H9 (cell line): ENCODE measurements around the gene NYAP2. TPM values are rescaled to one million over a fixed set of nuclear protein-coding genes. Genes with fewer than 3 reads are reported as not detected.

Source experiments
- DNase-seq: peaks from one replicate; pipeline ENCODE4 v3.0.0-alpha.2; 2017
- H2AFZ ChIP-seq: one replicate; pipeline ENCODE4 v1.6.1; 2013; ENCODE audit warnings: mild to moderate bottlenecking, low read length, control low read depth, moderate library complexity
- H2AK5ac ChIP-seq: 2 replicates; pipeline ENCODE4 v1.6.1; 2013; ENCODE audit warnings: low read length, control low read depth, mixed read lengths; ENCODE audit not compliant: insufficient read length
- H2BK120ac ChIP-seq: one replicate; pipeline ENCODE4 v1.6.1; 2013; ENCODE audit warnings: low read depth, mild to moderate bottlenecking, low read length, control low read depth, inconsistent platforms; ENCODE audit not compliant: poor library complexity, severe bottlenecking
- H2BK12ac ChIP-seq: 2 replicates; pipeline ENCODE4 v1.6.1; 2013; ENCODE audit warnings: low read length, control low read depth, mixed read lengths, low read depth; ENCODE audit not compliant: insufficient read length
- H2BK15ac ChIP-seq: 2 replicates; pipeline ENCODE4 v1.6.1; 2013; ENCODE audit warnings: low read depth, low read length, control low read depth
- H2BK20ac ChIP-seq: one replicate; pipeline ENCODE4 v1.6.1; 2013; ENCODE audit warnings: low read depth, mild to moderate bottlenecking, low read length, control low read depth, inconsistent platforms; ENCODE audit not compliant: poor library complexity, severe bottlenecking
- H2BK5ac ChIP-seq: 2 replicates; pipeline ENCODE4 v1.6.1; 2013; ENCODE audit warnings: low read length, control low read depth, mixed read lengths; ENCODE audit not compliant: insufficient read length
- H3K14ac ChIP-seq: 2 replicates; pipeline ENCODE4 v1.6.1; 2013; ENCODE audit warnings: low read length, control low read depth; ENCODE audit not compliant: insufficient read depth
- H3K18ac ChIP-seq: 2 replicates; pipeline ENCODE4 v1.6.1; 2013; ENCODE audit warnings: low read depth, mild to moderate bottlenecking, mixed read lengths, low read length, control low read depth; ENCODE audit not compliant: insufficient read length
- H3K23ac ChIP-seq: 2 replicates; pipeline ENCODE4 v1.6.1; 2013; ENCODE audit warnings: low read length, control low read depth, mixed read lengths, low read depth; ENCODE audit not compliant: insufficient read length
- H3K23me2 ChIP-seq: 2 replicates; pipeline ENCODE4 v1.6.1; 2013; ENCODE audit warnings: low read depth, mild to moderate bottlenecking, mixed read lengths, low read length, control low read depth; ENCODE audit not compliant: insufficient read length, poor library complexity, severe bottlenecking
- H3K27ac ChIP-seq: 2 replicates; pipeline ENCODE4 v1.5.1; 2013; ENCODE audit warnings: low read length, control low read depth, mixed read lengths, low read depth; ENCODE audit not compliant: insufficient read length
- H3K27me3 ChIP-seq: 2 replicates; pipeline ENCODE4 v1.6.1; 2013; ENCODE audit warnings: low read length, control low read depth, inconsistent platforms; ENCODE audit not compliant: insufficient read depth
- H3K4ac ChIP-seq: 2 replicates; pipeline ENCODE4 v1.6.1; 2013; ENCODE audit warnings: low read depth, mild to moderate bottlenecking, control low read depth, inconsistent platforms, low read length, moderate library complexity
- H3K4me1 ChIP-seq: 2 replicates; pipeline ENCODE4 v1.6.1; 2013; ENCODE audit warnings: low read length, control low read depth, inconsistent platforms; ENCODE audit not compliant: insufficient read depth
- H3K4me2 ChIP-seq: 2 replicates; pipeline ENCODE4 v1.6.1; 2013; ENCODE audit warnings: low read length, control low read depth, mixed read lengths; ENCODE audit not compliant: insufficient read length, insufficient read depth
- H3K56ac ChIP-seq: 2 replicates; pipeline ENCODE4 v1.6.1; 2013; ENCODE audit warnings: low read depth, mild to moderate bottlenecking, mixed read lengths, low read length, control low read depth; ENCODE audit not compliant: insufficient read length
- H3K79me1 ChIP-seq: 2 replicates; pipeline ENCODE4 v1.6.1; 2013; ENCODE audit warnings: low read depth, mild to moderate bottlenecking, moderate library complexity, low read length, control low read depth, inconsistent platforms; ENCODE audit not compliant: insufficient read depth, poor library complexity, severe bottlenecking
- H3K79me2 ChIP-seq: 2 replicates; pipeline ENCODE4 v1.6.1; 2013; ENCODE audit warnings: low read length, control low read depth, inconsistent platforms; ENCODE audit not compliant: insufficient read depth
- H3K9ac ChIP-seq: 2 replicates; pipeline ENCODE4 v1.6.1; 2013; ENCODE audit warnings: low read length, control low read depth, mixed read lengths; ENCODE audit not compliant: insufficient read length; ENCODE audit errors: extremely low read depth
- H3K9me3 ChIP-seq: one replicate; pipeline ENCODE4 v1.6.1; 2013; ENCODE audit warnings: low read depth, low read length, inconsistent platforms; ENCODE audit not compliant: control insufficient read depth
- H3T11ph ChIP-seq: one replicate; pipeline ENCODE4 v1.6.1; 2013; ENCODE audit warnings: mild to moderate bottlenecking, low read length, control low read depth, inconsistent platforms
- H4K20me1 ChIP-seq: one replicate; pipeline ENCODE4 v1.6.1; 2013; ENCODE audit not compliant: control insufficient read depth, insufficient read length, insufficient read depth
- H4K5ac ChIP-seq: 2 replicates; pipeline ENCODE4 v1.6.1; 2013; ENCODE audit warnings: low read depth, mild to moderate bottlenecking, mixed read lengths, low read length, control low read depth; ENCODE audit not compliant: insufficient read length
- H4K8ac ChIP-seq: replicated peaks from 2 replicates; pipeline ENCODE4 v1.6.1; 2013; ENCODE audit warnings: low read length, control low read depth, mixed read lengths, low read depth; ENCODE audit not compliant: insufficient read length
- H4K91ac ChIP-seq: 2 replicates; pipeline ENCODE4 v1.6.1; 2013; ENCODE audit warnings: low read depth, mild to moderate bottlenecking, moderate library complexity, mixed read lengths, low read length, control low read depth; ENCODE audit not compliant: insufficient read length
- H3K27ac Mint-ChIP-seq, 3 experiments: 2 replicates in 2 of 3; 3 replicates in 1 of 3; pipeline ENCODE4 v1.8.0; 2020 to 2021; ENCODE audit warnings: mixed read lengths in 3 of 3, mild to moderate bottlenecking in 1 of 3, moderate library complexity in 1 of 3
- H3K27me3 Mint-ChIP-seq: 2 replicates; pipeline ENCODE4 v1.8.0; 2021; ENCODE audit warnings: low read depth, mild to moderate bottlenecking, moderate library complexity, mixed read lengths
- H3K36me3 Mint-ChIP-seq, 3 experiments: 2 replicates in 2 of 3; 3 replicates in 1 of 3; pipeline ENCODE4 v1.8.0; 2020 to 2021; ENCODE audit warnings: low read depth in 3 of 3, mixed read lengths in 3 of 3; ENCODE audit not compliant: insufficient read depth in 1 of 3
- H3K4me1 Mint-ChIP-seq, 2 experiments: 2 replicates each; pipeline ENCODE4 v1.8.0; 2020; ENCODE audit warnings: mixed read lengths in 2 of 2
- H3K4me3 Mint-ChIP-seq, 2 experiments: 2 replicates in 1 of 2; 3 replicates in 1 of 2; pipeline ENCODE4 v1.8.0; 2020 to 2021; ENCODE audit warnings: mild to moderate bottlenecking in 2 of 2, mixed read lengths in 2 of 2, moderate library complexity in 1 of 2
- H3K9me3 Mint-ChIP-seq, 2 experiments: 2 replicates in 1 of 2; 3 replicates in 1 of 2; pipeline ENCODE4 v1.8.0; 2020; ENCODE audit warnings: mild to moderate bottlenecking in 2 of 2, mixed read lengths in 2 of 2, moderate library complexity in 1 of 2
- CTCF ChIP-seq: fragments of 200-600 bp; sonication (generic); conservative IDR thresholded peaks from 3 replicates; pipeline ENCODE4 v1.8.0; 2021; ENCODE audit warnings: antibody characterized with exemption, mild to moderate bottlenecking
- WGBS: extraction: QIAGEN DNeasy Blood & Tissue Kit; methylation state at CpG from one replicate; pipeline ENCODE4 v1.1.7; 2013; ENCODE audit warnings: missing lambda C conversion rate, low lambda C conversion rate, mixed read lengths; ENCODE audit not compliant: insufficient read length; ENCODE audit errors: extremely low coverage; 5-methylcytosine and 5-hydroxymethylcytosine counted together
- total RNA-seq: library from RNA; stranded (reverse); gene quantifications from 2 replicates; pipeline ENCODE4 v1.2.1, GENCODE V29; 2021

The NYAP2 gene
- total RNA-seq, 1 experiment from 2014 or later = not detected

DNA sequence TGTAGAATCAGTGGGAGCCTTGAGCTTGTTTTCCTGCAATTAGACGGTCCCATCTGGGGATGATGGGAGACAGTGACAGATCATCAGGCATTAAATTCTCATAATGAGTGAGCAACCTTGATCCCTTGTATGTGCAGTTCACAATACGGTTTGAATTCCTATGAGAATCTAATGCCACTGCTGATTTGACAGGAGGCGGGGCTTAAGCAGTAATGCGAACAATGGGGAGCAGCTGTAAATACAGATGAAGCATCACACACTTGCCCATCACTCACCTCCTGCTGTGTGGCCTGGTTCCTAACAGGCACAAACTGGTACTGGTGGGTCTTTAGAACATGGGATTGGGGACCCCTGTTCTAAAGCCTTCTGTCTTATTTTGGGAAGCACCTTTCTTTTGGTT lies 17.9 kb upstream of the NYAP2 start:
- Mint-ChIP-seq H3K36me3 (no peaks in the 10 kb centered on the region; a peak in 1 of 7 replicates), H3K4me3 (no peak overlapping the region), H3K4me1 (peaks cover 17 to 20% of the 10 kb centered on the region in 2 experiments), H3K27ac (no peak overlapping the region), H3K9me3 (peaks cover 0 to 3% of the 10 kb centered on the region in 2 experiments; a peak in 2 of 5 replicates), H3K27me3 (no peaks in the 10 kb centered on the region)
- Histone ChIP-seq H3K18ac (no peak overlapping the region), H3K4me1 (peaks cover 3% of the 10 kb centered on the region; the same call in 1 of the 2 replicates), H3K9ac (no peak overlapping the region), H2AFZ (no peak overlapping the region), H3K79me1 (no peaks in the 10 kb centered on the region), H2BK20ac (no peak overlapping the region), H3K23ac (no peak overlapping the region), H4K91ac (no peak overlapping the region), H4K20me1 (no peaks in the 10 kb centered on the region), H3K56ac (no peak overlapping the region), H2BK120ac (no peak overlapping the region), H3K23me2 (no peaks in the 10 kb centered on the region), H3T11ph (no peak overlapping the region), H2BK15ac (no peak overlapping the region), H2BK5ac (no peak overlapping the region), H3K27ac (no peak overlapping the region), H2AK5ac (no peak overlapping the region), H3K27me3 (no peaks in the 10 kb centered on the region), H3K4me2 (no peak overlapping the region), H3K9me3 (no peaks in the 10 kb centered on the region), H4K8ac (no peak overlapping the region), H3K14ac (no peak overlapping the region), H2BK12ac (no peak overlapping the region), H3K79me2 (no peaks in the 10 kb centered on the region), H4K5ac (no peak overlapping the region), H3K4ac (no peak overlapping the region)
- no CpG with 5 or more reads among the region's 4 CpGs for WGBS
- TF ChIP-seq CTCF = no peak
- DNase-seq = no peak
